Measurements from ENCODE around the gene DEK. TPM values are rescaled to one million over a fixed set of nuclear protein-coding genes. Genes with fewer than 3 reads are reported as not detected.
A peak's percentile ranks its signal among the peaks of the same experiment; 100 is the strongest.

Gene DEK
- total and polyA plus RNA-seq, 2 of the 13 experiments (the other 11 are each of a cell fraction or from before 2014, with no cell fraction given), result 53.2 to 276 TPM

- TF ChIP-seq AHDC1 (CRISPR knock-in tag; IDR thresholded peaks at IDR 0.05; ENCODE audit: borderline replicate concordance) (no peak), KLF13 (CRISPR knock-in tag; IDR thresholded peaks at IDR 0.05) (no peak), TFDP1 (CRISPR knock-in tag; IDR thresholded peaks at IDR 0.05; ENCODE audit: borderline replicate concordance) (peak; percentile 40; the same call in 1 of the 2 replicates), PLSCR1 (CRISPR knock-in tag; IDR thresholded peaks at IDR 0.05; ENCODE audit: borderline replicate concordance) (no peak), TOE1 (CRISPR knock-in tag; IDR thresholded peaks at IDR 0.05) (no peak), ZBTB1 (CRISPR knock-in tag; IDR thresholded peaks at IDR 0.05; ENCODE audit: borderline replicate concordance) (no peak), ZNF841 (CRISPR knock-in tag; IDR thresholded peaks at IDR 0.05; ENCODE audit: borderline replicate concordance) (no peak), HNF4A (CRISPR knock-in tag; IDR thresholded peaks at IDR 0.05) (peak; percentile 42; the same call in 1 of the 2 replicates), JUNB (CRISPR knock-in tag; IDR thresholded peaks at IDR 0.05; ENCODE audit: borderline replicate concordance) (no peak), ZBTB2 (CRISPR knock-in tag; IDR thresholded peaks at IDR 0.05; ENCODE audit: low read depth) (no peak), MEIS2 (CRISPR knock-in tag; IDR thresholded peaks at IDR 0.05) (no peak), SMC3 (IDR thresholded peaks at IDR 0.05; ENCODE audit: low read length) (no peak), ONECUT2 (CRISPR knock-in tag; IDR thresholded peaks at IDR 0.05) (no peak), BHLHE40 (IDR thresholded peaks at IDR 0.05; ENCODE audit: low read length) (peak; percentile 66; the same call in 1 of the 2 replicates), TBL1XR1 (IDR thresholded peaks at IDR 0.05; ENCODE audit: borderline replicate concordance, low read length, partially characterized antibody) (no peak), NCOA2 (CRISPR knock-in tag; IDR thresholded peaks at IDR 0.05) (no peak), KDM1A (CRISPR knock-in tag; IDR thresholded peaks at IDR 0.05) (no peak), KDM4B (CRISPR knock-in tag; IDR thresholded peaks at IDR 0.05) (no peak), GFI1 (CRISPR knock-in tag; IDR thresholded peaks at IDR 0.05; ENCODE audit: borderline replicate concordance) (no peak), MAF1 (CRISPR knock-in tag; IDR thresholded peaks at IDR 0.05; ENCODE audit: borderline replicate concordance) (no peak), ZNF776 (CRISPR knock-in tag; IDR thresholded peaks at IDR 0.05) (no peak), CENPX (CRISPR knock-in tag; IDR thresholded peaks at IDR 0.05) (no peak)
Measured at GRCh38 chr6:18265787-18266522, 1.6 kb upstream of the DEK start (continued).
